HUES6 (cell line): ENCODE data around the gene HK3.

Experiments
- H3K27ac ChIP-seq: 2 replicates; pipeline ENCODE4 v1.7.0; 2013; ENCODE audit warnings: low read depth, mild to moderate bottlenecking, low read length, inconsistent platforms
- H3K27me3 ChIP-seq: 2 replicates; pipeline ENCODE4 v1.6.1; 2013; ENCODE audit warnings: low read length; ENCODE audit not compliant: control insufficient read depth, insufficient read depth
- H3K36me3 ChIP-seq: 2 replicates; pipeline ENCODE4 v1.6.1; 2013; ENCODE audit warnings: low read length; ENCODE audit not compliant: control insufficient read depth, insufficient read depth
- H3K4me1 ChIP-seq: 2 replicates; pipeline ENCODE4 v1.6.1; 2013; ENCODE audit warnings: low read length; ENCODE audit not compliant: control insufficient read depth, insufficient read depth
- H3K4me3 ChIP-seq: 2 replicates; pipeline ENCODE4 v1.5.1; 2013; ENCODE audit warnings: low read depth, low read length
- H3K9ac ChIP-seq: one replicate; pipeline ENCODE4 v1.6.1; 2013; ENCODE audit warnings: mild to moderate bottlenecking, low read length
- H3K9me3 ChIP-seq: 2 replicates; pipeline ENCODE4 v1.6.1; 2013; ENCODE audit warnings: low read depth, low read length; ENCODE audit not compliant: control insufficient read depth, insufficient read depth

The HK3 gene

GRCh38 chr5:176831425-176831824 lies 67.7 kb downstream of the HK3 start:
- H3K9ac ChIP-seq: no peak overlapping the region
- H3K4me3 ChIP-seq: no peak overlapping the region
- H3K4me1 ChIP-seq: no peaks in the 10 kb centered on the region
- no peaks in the 10 kb centered on the region for H3K36me3 ChIP-seq
- H3K27me3 ChIP-seq: peaks cover 44% of the 10 kb centered on the region; the same call in 1 of the 2 replicates
- H3K27ac ChIP-seq: no peak overlapping the region
- H3K9me3 ChIP-seq: no peaks in the 10 kb centered on the region

- Histone ChIP-seq H3K4me1 (no peaks in the 10 kb centered on the region), H3K4me3 (no peak overlapping the region), H3K9ac (no peak overlapping the region), H3K27ac (no peak overlapping the region), H3K36me3 (no peaks in the 10 kb centered on the region), H3K27me3 (peaks cover 42% of the 10 kb centered on the region; the same call in 1 of the 2 replicates), H3K9me3 (no peaks in the 10 kb centered on the region)
Observed at GRCh38 chr5:176830995-176831423, 68.1 kb downstream of the HK3 start.
